ENCODE results near the gene UBE2E2. TPM values are rescaled to one million over a fixed set of nuclear protein-coding genes. Genes with fewer than 3 reads are reported as not detected.

UBE2E2 gene
- 10 to 100 TPM in 3 of 4 donors, 1 to 10 TPM in 1; 7.9 to 44.7 (median 26.6) TPM for total RNA-seq

DNA sequence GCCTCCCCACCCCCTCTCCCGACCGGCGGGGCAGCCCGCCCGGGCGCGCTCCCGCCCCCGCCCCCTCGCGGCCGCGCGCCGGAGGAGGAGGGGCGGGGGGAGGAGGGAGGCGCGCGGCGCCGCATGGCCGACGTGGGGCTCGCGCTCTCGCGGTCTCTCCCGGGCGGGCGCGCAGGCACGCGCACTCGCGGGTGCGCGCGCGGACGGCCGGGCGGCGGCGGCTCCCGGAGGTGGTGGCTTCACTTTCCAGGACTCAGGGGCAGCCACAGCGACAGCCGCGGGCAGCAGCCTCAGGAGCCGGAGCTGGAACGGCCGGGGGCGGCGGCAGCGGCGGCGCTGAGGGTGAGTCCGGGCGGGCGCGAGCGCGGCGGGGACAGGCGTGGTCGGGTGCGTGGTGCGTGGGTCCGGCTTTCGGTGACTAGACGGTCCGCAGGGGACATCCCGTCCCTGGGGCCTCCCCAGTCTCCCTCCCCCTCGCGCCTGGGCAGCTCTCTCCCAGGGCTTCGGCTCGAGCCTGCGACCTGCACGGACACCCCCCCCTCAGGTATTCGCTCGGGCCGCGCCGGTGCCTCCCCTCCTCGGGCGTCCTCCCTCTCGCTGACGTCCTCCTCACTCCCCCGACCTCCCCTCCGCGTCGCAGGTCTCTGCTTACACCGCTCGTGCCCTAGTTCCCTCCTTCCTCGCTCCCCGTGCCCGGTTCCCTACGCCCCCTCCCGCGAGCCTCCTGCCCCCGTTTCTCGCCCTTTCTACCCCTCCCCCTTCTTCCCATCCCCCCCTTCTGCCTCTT, at the start of gene UBE2E2:
Gene UBE2E2 (plus strand): TSS at position 407 of the 787 bp plus-strand sequence.
- TF ChIP-seq, protein P1, sequence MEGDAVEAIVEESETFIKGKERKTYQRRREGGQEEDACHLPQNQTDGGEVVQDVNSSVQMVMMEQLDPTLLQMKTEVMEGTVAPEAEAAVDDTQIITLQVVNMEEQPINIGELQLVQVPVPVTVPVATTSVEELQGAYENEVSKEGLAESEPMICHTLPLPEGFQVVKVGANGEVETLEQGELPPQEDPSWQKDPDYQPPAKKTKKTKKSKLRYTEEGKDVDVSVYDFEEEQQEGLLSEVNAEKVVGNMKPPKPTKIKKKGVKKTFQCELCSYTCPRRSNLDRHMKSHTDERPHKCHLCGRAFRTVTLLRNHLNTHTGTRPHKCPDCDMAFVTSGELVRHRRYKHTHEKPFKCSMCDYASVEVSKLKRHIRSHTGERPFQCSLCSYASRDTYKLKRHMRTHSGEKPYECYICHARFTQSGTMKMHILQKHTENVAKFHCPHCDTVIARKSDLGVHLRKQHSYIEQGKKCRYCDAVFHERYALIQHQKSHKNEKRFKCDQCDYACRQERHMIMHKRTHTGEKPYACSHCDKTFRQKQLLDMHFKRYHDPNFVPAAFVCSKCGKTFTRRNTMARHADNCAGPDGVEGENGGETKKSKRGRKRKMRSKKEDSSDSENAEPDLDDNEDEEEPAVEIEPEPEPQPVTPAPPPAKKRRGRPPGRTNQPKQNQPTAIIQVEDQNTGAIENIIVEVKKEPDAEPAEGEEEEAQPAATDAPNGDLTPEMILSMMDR (IDR thresholded peaks at IDR 0.05 in 4 of 5, conservative IDR thresholded peaks at IDR 0.05 in 1 of 5) = no peak
- peak; percentile 95 to 97 for TF ChIP-seq POLR2A (IDR thresholded peaks at IDR 0.05)
- H3K4me1 ChIP-seq = peaks cover 37 to 48% of the 10 kb centered on the region in 2 donors
- no peaks in the 10 kb centered on the region for H3K36me3 ChIP-seq
- intact Hi-C loops (cut with DNase I; ENCODE audit: low total_unique reads) (loop anchor here (1.0 to 10.0 kb wide), 4 partner anchors 100 to 742 kb away; partner anchors contain the start of gene NR1D2), in situ Hi-C loops (cut with MboI; ENCODE audit: low sequenced_read_pairs in 4 of 4) (no loop called here)
- peak within 1 kb of the TSS; percentile 90 to 95 (median 92) for H3K27ac ChIP-seq
- peak within 1 kb of the TSS; percentile 67 to 84 (median 78) for H3K4me3 ChIP-seq
- DNase-seq (peak; percentile 72 to 78), ATAC-seq (peak; percentile 75)
- H3K27me3 ChIP-seq = no peaks in the 10 kb centered on the region
- no peaks in the 10 kb centered on the region for H3K9me3 ChIP-seq

DNA sequence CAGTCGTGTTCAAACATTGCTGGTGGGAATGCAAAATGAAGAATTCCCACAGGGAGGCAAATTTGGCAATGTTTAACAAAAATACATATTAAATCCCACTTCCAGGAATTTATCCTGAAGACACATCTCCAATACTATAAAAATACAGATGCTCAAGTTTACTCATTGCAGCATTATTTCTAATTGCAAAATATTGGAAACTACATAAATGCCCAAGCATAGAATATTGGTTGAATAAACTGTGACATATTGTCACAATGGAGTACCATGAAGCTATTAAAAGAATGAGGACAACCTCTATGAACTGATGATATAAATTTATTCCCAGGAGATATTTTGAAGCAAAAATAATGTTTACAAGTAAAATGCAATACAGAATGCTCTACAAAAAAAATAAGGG, 49.7 kb upstream of the UBE2E2 start:
- no peak overlapping the region for H3K4me3 ChIP-seq

DNA sequence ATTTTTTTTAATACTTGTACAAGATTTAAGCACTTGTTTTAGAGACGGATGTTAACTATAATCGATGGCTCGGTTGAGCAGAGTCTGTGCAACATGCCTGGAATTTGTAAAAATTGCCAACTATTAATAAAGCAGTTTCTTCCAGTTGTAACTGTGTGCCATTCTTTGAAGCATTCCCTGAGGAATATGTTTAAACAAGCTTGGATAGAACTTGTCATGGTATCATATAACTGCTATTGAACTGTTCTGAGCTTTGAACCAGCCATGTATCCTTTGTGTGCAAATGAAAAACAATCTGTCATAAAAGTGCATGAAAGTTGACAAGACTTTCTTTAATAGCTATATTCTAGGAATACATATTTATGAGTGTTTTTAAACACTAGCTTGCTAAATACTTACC, 45.8 kb upstream of the UBE2E2 start:
- ATAC-seq (no peak), DNase-seq (no peak)
- no peaks in the 10 kb centered on the region for H3K27me3 ChIP-seq
- peaks cover 0 to 5% (median 0%) of the 10 kb centered on the region in 3 donors for H3K9me3 ChIP-seq
- in situ Hi-C loops (cut with MboI; ENCODE audit: low sequenced_read_pairs in 4 of 4) (no loop called here), intact Hi-C loops (cut with DNase I; ENCODE audit: low total_unique reads) (no loop called here)
- peaks cover 0 to 4% of the 10 kb centered on the region in 2 donors for H3K4me1 ChIP-seq
- TF ChIP-seq, protein P1 (IDR thresholded peaks at IDR 0.05 in 4 of 5, conservative IDR thresholded peaks at IDR 0.05 in 1 of 5) = no peak
- no peak for TF ChIP-seq POLR2A (IDR thresholded peaks at IDR 0.05)
- H3K27ac ChIP-seq = no peak overlapping the region
- H3K36me3 ChIP-seq = no peaks in the 10 kb centered on the region
- H3K4me3 ChIP-seq = no peak overlapping the region

More for the DNA sequence above, 49.7 kb upstream of the UBE2E2 start:
- H3K27ac ChIP-seq = no peak overlapping the region
- no peaks in the 10 kb centered on the region for H3K4me1 ChIP-seq
- TF ChIP-seq, protein P1 (IDR thresholded peaks at IDR 0.05 in 4 of 5, conservative IDR thresholded peaks at IDR 0.05 in 1 of 5) = no peak
- no peak for TF ChIP-seq POLR2A (IDR thresholded peaks at IDR 0.05)
- no peaks in the 10 kb centered on the region for H3K27me3 ChIP-seq
- ATAC-seq (no peak), DNase-seq (no peak)
- peaks cover 0 to 5% (median 0%) of the 10 kb centered on the region in 3 donors for H3K9me3 ChIP-seq
- H3K36me3 ChIP-seq = no peaks in the 10 kb centered on the region
- intact Hi-C loops (cut with DNase I; ENCODE audit: low total_unique reads) (no loop called here), in situ Hi-C loops (cut with MboI; ENCODE audit: low sequenced_read_pairs in 4 of 4) (no loop called here)

DNA sequence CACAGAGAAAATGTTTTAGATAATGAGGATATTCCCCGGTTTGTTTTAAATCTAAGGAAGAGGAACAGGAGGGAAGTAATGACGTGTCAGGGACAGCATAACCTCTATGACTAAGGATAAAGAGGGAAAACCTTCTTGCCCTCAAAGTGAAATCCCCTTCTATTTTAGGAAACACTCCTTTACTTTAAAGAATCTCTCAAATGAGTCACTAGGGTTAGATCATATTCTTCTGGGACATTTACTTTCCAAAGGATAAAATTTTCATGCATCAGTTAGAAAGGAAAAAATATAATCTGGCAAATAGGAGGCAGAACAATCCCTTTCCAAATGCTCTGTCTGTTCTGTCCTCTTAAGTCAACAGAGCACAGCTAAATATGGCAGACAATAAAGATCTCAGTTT, 43.2 kb upstream of the UBE2E2 start:
- Histone ChIP-seq H3K4me1 (peaks cover 0 to 4% of the 10 kb centered on the region in 2 donors), H3K27ac (peak overlapping the region in 1 of 4 donors; percentile 18), H3K36me3 (no peaks in the 10 kb centered on the region), H3K9me3 (peaks cover 0 to 4% (median 0%) of the 10 kb centered on the region in 3 donors), H3K4me3 (no peak overlapping the region), H3K27me3 (no peaks in the 10 kb centered on the region)
- ATAC-seq = peak; percentile 60 to 79
- intact Hi-C loops (cut with DNase I; ENCODE audit: low total_unique reads) (no loop called here), in situ Hi-C loops (cut with MboI; ENCODE audit: low sequenced_read_pairs in 4 of 4) (no loop called here)
- no peak for TF ChIP-seq POLR2A (IDR thresholded peaks at IDR 0.05)
- TF ChIP-seq, protein P1 (IDR thresholded peaks at IDR 0.05 in 4 of 5, conservative IDR thresholded peaks at IDR 0.05 in 1 of 5) = no peak
- no peak for DNase-seq

Data from gastrocnemius medialis (tissue), 4 donors.